Osteocyte (in vitro differentiated cells): ENCODE results near the gene TFDP2. TPM values are rescaled to one million over a fixed set of nuclear protein-coding genes. Genes with fewer than 3 reads are reported as not detected.
"Not testable (repeated sequence)": the region's sequence is repeated elsewhere in the genome, so short reads cannot be mapped to it uniquely, and the experiment has no call there.

Experiments used
- DNase-seq: peaks from one replicate; pipeline ENCODE4 v3.0.0; 2021; ENCODE audit warnings: mixed read lengths; ENCODE audit not compliant: unreplicated experiment; ENCODE audit errors: extremely low spot score
- H3K27ac Mint-ChIP-seq: one replicate; pipeline ENCODE4 v1.8.0; 2021; ENCODE audit warnings: mild to moderate bottlenecking, mixed read lengths; ENCODE audit not compliant: unreplicated experiment
- H3K27me3 Mint-ChIP-seq: one replicate; pipeline ENCODE4 v1.8.0; 2021; ENCODE audit warnings: mixed read lengths; ENCODE audit not compliant: unreplicated experiment
- H3K36me3 Mint-ChIP-seq: one replicate; pipeline ENCODE4 v1.8.0; 2021; ENCODE audit warnings: mixed read lengths; ENCODE audit not compliant: unreplicated experiment
- H3K4me1 Mint-ChIP-seq: one replicate; pipeline ENCODE4 v1.8.0; 2021; ENCODE audit warnings: mixed read lengths; ENCODE audit not compliant: unreplicated experiment
- H3K4me3 Mint-ChIP-seq: one replicate; pipeline ENCODE4 v1.8.0; 2021; ENCODE audit warnings: mild to moderate bottlenecking, moderate library complexity, mixed read lengths; ENCODE audit not compliant: unreplicated experiment
- H3K9me3 Mint-ChIP-seq: one replicate; pipeline ENCODE4 v1.8.0; 2021; ENCODE audit warnings: mixed read lengths; ENCODE audit not compliant: unreplicated experiment
- total RNA-seq: library from RNA; stranded (reverse); gene quantifications from 2 replicates; pipeline ENCODE4 v1.2.1, GENCODE V29; 2021
- TF ChIP-seq, protein P1 (sequence below): fragments of 200-600 bp; sonication (generic); IDR thresholded peaks from 2 replicates; pipeline ENCODE4 v1.5.0; 2021; ENCODE audit warnings: antibody characterized with exemption, mild to moderate bottlenecking, moderate library complexity

Gene TFDP2
- total RNA-seq, 1 donor from 2014 or later: 49.3 TPM

DNA sequence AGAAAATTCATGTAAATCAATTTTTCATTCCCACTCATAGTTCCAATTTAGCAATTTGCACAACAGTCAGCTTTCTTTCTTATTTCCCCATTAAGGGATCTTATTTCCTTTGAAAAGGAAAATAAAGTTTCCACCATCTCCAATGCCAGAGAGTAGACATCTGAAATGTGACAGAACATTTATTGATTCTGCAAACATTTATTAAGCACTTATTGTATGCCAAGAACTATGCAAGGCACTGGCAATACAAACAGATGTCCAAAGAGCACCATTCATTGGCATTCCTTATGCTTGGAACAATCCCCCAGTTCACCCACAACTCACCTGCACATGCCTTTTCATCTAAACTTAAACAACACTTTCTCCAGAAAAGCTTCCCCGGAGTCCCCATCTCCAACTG, 2.5 kb upstream of the TFDP2 start:
- TF ChIP-seq, protein P1, sequence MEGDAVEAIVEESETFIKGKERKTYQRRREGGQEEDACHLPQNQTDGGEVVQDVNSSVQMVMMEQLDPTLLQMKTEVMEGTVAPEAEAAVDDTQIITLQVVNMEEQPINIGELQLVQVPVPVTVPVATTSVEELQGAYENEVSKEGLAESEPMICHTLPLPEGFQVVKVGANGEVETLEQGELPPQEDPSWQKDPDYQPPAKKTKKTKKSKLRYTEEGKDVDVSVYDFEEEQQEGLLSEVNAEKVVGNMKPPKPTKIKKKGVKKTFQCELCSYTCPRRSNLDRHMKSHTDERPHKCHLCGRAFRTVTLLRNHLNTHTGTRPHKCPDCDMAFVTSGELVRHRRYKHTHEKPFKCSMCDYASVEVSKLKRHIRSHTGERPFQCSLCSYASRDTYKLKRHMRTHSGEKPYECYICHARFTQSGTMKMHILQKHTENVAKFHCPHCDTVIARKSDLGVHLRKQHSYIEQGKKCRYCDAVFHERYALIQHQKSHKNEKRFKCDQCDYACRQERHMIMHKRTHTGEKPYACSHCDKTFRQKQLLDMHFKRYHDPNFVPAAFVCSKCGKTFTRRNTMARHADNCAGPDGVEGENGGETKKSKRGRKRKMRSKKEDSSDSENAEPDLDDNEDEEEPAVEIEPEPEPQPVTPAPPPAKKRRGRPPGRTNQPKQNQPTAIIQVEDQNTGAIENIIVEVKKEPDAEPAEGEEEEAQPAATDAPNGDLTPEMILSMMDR: no peak
- no peak overlapping the region for H3K4me3 Mint-ChIP-seq
- DNase-seq: no peak
- peaks cover 15% of the 10 kb centered on the region for H3K4me1 Mint-ChIP-seq
- no peaks in the 10 kb centered on the region for H3K9me3 Mint-ChIP-seq
- no peak overlapping the region for H3K27ac Mint-ChIP-seq
- peaks cover 2% of the 10 kb centered on the region for H3K36me3 Mint-ChIP-seq
- H3K27me3 Mint-ChIP-seq: peaks cover 3% of the 10 kb centered on the region

DNA sequence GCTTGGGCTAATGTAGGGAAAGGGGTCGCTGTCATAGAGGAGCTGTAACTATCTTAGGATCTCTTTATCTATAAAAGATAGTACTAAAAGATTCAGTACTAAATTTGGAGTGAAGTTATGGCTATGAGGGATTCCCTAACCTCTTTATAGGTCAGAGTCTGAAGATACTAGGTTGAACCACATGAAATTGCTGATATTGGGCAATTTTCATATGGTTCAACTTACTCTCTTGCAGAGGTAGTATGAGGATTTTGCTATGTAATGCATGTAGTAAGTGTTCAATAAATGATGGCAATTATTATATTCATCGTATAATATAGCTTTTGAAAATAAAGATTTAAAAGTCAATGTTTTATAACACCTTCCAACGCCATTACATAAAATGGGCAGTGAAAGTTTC, 1.9 kb upstream of the TFDP2 start:
- TF ChIP-seq, protein P1: no peak
- no peak for DNase-seq
- Mint-ChIP-seq H3K36me3 (no peaks in the 10 kb centered on the region), H3K9me3 (no peaks in the 10 kb centered on the region), H3K27me3 (peaks cover 3% of the 10 kb centered on the region), H3K4me1 (peaks cover 18% of the 10 kb centered on the region), H3K27ac (no peak overlapping the region), H3K4me3 (no peak overlapping the region)

DNA sequence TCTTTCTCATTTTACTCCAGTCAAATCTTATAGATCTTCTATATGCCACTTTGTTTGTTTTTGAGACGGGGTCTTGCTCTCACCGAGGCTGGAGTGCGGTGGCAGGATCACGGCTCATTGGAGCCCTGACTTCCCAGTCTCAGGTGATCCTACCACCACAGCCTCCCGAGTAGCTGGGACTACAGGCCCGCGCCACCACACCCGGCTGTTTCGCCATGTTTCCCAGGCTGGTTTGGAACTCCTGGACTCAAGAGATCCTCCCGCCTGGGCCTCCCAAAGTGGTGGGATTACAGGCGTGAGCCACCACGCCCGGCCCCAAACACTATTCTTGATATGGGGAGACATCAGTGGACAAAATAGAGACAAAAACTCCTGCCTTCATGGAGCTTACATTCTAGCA, 927 bp upstream of the TFDP2 start:
- Mint-ChIP-seq H3K9me3 (no peaks in the 10 kb centered on the region), H3K36me3 (no peaks in the 10 kb centered on the region), H3K4me1 (peaks cover 18% of the 10 kb centered on the region), H3K27me3 (peaks cover 3% of the 10 kb centered on the region), H3K4me3 (peak overlapping the region; percentile 88), H3K27ac (no peak overlapping the region)
- TF ChIP-seq, protein P1: no peak
- no peak for DNase-seq

DNA sequence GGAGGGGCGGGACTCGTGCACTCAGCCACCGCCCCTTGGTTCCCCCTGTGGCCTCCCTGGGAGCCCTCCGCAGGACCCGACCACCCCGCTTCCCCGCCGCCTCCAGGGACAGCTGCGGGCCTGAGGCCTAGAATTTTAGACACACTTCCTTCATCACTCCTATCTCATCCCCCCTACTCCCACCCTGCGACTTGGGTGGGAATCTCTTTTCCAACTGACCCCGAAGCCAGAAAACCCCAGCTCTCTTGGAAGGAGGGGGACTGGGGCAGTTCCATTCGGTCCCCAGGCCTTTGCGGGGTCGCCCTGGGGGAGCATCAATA, 289 bp upstream of the TFDP2 start:
- Mint-ChIP-seq H3K4me1 (peaks cover 19% of the 10 kb centered on the region), H3K27ac (peak overlapping the region; percentile 75), H3K4me3 (peak overlapping the region; percentile 88), H3K27me3 (peaks cover 3% of the 10 kb centered on the region), H3K36me3 (no peaks in the 10 kb centered on the region), H3K9me3 (no peaks in the 10 kb centered on the region)
- TF ChIP-seq, protein P1: no peak
- DNase-seq: no peak

DNA sequence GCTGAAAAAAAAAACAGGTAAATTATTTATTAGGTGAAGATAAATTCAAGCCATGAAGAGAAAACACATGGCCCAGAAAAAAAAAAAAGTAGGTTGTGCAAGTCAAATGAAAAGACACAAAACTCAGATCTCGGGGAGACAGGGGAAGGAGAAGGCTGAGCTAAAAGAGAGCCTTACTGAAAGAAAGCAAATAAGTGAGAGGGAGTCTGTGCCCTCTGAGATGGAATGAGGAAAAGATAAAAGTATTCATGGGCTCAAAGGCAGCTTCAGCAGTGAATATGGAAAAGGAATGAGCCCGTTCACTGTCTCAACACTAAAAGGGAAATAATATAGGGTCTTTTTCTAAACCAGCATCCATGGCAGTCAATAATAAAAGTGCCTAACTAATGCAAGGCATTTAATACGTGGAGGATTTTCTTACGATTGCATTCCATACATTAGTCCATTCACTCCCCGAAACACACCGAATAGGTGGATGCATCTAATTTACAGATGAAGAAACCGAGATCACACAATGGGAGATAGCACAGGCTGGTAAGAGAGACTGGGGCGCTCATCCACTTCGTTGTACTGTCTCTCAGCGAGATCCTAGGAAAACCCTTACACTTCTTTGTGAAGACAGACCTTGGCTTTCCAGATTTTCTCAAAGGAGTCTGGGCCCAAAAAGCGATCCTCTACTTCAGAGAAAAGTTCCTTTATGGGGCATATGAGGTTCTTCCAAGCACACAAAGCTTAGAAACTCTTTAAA, 1.1 kb downstream of the TFDP2 start:
- peaks cover 5% of the 10 kb centered on the region for H3K36me3 Mint-ChIP-seq
- H3K4me1 Mint-ChIP-seq: peaks cover 20% of the 10 kb centered on the region
- DNase-seq: no peak
- H3K27ac Mint-ChIP-seq: peak overlapping the region; percentile 86
- no peaks in the 10 kb centered on the region for H3K9me3 Mint-ChIP-seq
- peak overlapping the region; percentile 88 for H3K4me3 Mint-ChIP-seq
- no peaks in the 10 kb centered on the region for H3K27me3 Mint-ChIP-seq
- TF ChIP-seq, protein P1: no peak

DNA sequence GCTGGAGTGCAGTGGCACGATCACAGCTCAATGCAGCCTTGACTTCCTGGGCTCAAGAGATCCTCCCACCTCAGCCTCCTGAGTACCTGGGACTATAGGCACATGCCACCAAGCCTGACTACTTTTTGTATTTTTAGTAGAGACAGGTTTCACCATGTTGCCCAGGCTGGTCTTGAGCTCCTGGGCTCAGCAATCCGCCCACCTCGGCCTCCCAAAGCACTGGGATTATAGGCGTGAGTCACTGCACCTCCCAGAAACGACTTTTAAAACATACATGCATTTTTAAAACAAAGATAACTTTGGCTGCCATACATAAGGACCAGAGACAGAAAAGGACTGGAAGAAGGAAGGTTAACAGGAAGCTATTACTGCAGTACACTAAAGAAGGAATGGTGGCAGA, 4.8 kb downstream of the TFDP2 start:
- H3K27me3 Mint-ChIP-seq, DNase-seq, H3K4me3 Mint-ChIP-seq, H3K9me3 Mint-ChIP-seq, H3K27ac Mint-ChIP-seq: not testable (repeated sequence)
- Mint-ChIP-seq H3K4me1 (peaks cover 20% of the 10 kb centered on the region), H3K36me3 (peaks cover 22% of the 10 kb centered on the region)

DNA sequence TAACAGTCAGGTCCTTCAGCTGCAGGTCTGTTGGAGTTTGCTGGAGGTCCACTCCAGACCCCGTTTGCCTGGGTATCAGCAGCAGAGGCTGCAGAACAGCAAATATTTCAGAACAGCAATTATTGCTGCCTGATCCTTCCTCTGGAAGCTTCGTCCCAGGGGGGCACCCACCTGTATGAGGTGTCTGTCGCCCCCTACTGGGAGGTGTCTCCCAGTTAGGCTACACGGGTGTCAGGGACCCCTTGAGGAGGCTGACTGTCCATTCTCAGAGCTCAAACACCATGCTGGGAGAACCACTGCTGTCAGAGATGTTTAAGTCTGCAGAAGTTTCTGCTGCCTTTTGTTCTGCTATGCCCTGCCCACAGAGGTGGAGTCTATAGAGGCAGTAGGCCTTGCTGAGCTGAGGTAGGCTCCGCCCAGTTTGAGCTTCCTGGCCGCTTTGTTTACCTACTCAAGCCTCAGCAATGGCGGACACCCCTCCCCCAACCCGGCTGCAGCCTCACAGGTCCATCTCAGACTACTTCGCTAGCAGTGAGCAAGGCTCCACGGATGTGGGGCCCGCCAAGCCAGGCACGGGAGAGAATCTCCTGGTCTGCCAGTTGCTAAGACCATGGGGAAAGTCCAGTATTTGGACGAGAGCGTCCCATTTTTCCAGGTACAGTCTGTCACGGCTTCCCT, 8.6 kb downstream of the TFDP2 start:
- H3K9me3 Mint-ChIP-seq, H3K27me3 Mint-ChIP-seq, H3K4me3 Mint-ChIP-seq, H3K4me1 Mint-ChIP-seq, DNase-seq, H3K27ac Mint-ChIP-seq: not testable (repeated sequence)
- peaks cover 25% of the 10 kb centered on the region for H3K36me3 Mint-ChIP-seq
